ENCODE data around the gene AVPR1A.

The AVPR1A gene

DNA sequence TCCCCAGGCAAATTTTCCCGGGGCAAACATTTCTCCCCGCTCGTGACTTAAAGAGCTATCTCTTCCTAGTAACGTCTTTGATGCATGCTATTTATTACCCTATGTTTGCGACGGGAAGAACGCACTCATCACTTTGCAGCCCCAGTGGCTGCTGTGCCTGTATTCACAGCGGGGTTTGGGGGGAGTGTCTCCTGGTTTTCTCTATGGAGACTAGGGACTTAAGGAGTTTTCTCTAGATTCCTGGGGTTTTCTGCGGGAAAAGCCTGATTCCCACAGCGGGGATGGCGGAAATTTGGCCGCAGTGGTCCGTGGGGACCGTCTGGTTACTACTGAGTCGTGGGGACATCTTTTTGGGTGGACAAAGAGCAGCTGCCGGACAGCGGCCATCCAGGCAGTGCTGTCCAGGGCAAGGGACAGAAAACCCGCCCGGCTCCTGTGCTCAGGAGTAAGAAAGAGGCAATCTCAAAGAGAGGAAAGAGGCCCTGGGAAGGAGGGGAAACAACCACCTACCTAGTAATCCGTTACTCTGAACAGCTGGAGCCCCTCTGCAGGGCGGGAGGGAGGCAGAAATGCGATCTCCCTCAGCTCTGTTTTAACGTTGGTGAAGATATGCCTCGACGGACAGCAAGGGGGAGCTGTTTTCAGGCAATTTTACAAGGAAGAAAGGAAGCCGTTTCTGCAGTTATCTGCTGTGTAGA, 771 bp upstream of the AVPR1A start:
- Histone ChIP-seq H3K9me2 (ENCODE audit: low read depth, low read length) (no peaks in the 10 kb centered on the region), H3F3A (ENCODE audit: insufficient read depth, low read length) (no peaks in the 10 kb centered on the region), H2AFZ (ENCODE audit: low read length) (no peak overlapping the region), H3K4me3 (ENCODE audit: low read depth, low read length, poor library complexity, severe bottlenecking) (no peak overlapping the region), H3K27ac (ENCODE audit: low read depth, low read length, poor library complexity, severe bottlenecking) (no peak overlapping the region), H3K79me2 (ENCODE audit: insufficient read depth, low read length) (no peaks in the 10 kb centered on the region), H4K20me1 (ENCODE audit: insufficient read depth, low read length) (no peaks in the 10 kb centered on the region), H3K9me3 (ENCODE audit: low read length) (no peaks in the 10 kb centered on the region), H3K4me2 (ENCODE audit: low read length) (no peak overlapping the region), H3K27me3 (ENCODE audit: insufficient read depth, low read length) (no peaks in the 10 kb centered on the region), H3K36me3 (ENCODE audit: insufficient read depth, low read length) (no peaks in the 10 kb centered on the region), H3K9ac (ENCODE audit: low read length) (no peak overlapping the region), H3K4me1 (ENCODE audit: insufficient read depth, low read length, severe bottlenecking) (no peaks in the 10 kb centered on the region)
- TF ChIP-seq EZH2 (IDR thresholded peaks at IDR 0.05; ENCODE audit: borderline replicate concordance, low read length), result no peak
- TF ChIP-seq, protein P1, sequence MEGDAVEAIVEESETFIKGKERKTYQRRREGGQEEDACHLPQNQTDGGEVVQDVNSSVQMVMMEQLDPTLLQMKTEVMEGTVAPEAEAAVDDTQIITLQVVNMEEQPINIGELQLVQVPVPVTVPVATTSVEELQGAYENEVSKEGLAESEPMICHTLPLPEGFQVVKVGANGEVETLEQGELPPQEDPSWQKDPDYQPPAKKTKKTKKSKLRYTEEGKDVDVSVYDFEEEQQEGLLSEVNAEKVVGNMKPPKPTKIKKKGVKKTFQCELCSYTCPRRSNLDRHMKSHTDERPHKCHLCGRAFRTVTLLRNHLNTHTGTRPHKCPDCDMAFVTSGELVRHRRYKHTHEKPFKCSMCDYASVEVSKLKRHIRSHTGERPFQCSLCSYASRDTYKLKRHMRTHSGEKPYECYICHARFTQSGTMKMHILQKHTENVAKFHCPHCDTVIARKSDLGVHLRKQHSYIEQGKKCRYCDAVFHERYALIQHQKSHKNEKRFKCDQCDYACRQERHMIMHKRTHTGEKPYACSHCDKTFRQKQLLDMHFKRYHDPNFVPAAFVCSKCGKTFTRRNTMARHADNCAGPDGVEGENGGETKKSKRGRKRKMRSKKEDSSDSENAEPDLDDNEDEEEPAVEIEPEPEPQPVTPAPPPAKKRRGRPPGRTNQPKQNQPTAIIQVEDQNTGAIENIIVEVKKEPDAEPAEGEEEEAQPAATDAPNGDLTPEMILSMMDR (IDR thresholded peaks at IDR 0.05; ENCODE audit: low read length), result peak; percentile 77

DNA sequence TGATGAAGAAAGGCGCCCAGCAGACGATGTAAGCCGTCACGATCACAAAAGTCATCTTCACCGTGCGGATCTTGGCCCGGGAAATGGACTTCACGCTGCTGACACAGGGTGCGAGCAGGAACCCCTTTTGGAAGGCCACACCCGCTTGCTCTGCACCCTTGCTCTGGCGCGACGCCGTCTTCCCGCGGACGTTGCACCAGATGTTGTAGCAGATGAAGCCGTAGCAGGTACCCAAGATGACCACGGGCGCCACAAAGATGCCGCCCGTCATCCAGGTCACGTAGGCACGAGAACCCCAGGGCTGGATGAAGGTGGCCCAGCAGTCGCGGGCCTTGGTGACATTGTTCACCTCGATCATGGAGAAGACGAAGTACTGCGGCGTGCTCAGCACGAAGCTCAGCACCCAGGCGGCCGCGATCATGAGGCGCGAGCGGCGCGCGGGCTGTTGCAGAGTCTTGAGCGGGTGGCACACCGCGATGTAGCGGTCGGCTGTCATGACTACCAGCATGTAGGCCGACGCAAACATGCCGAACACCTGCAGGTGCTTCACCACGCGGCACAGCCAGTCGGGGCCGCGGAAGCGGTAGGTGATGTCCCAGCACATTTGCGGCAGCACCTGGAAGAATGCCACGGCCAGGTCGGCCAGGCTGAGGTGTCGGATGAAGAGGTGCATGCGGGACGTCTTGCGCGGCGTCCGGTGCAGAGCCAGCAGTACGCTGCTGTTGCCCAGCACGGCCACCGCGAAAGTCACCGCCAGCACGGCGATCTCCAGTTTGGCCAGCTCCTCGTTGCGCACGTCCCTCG, 890 bp downstream of the AVPR1A start:
- Histone ChIP-seq H2AFZ (ENCODE audit: low read length) (no peak overlapping the region), H3K36me3 (ENCODE audit: insufficient read depth, low read length) (no peaks in the 10 kb centered on the region), H3K9ac (ENCODE audit: low read length) (no peak overlapping the region), H3K27me3 (ENCODE audit: insufficient read depth, low read length) (no peaks in the 10 kb centered on the region), H3K4me1 (ENCODE audit: insufficient read depth, low read length, severe bottlenecking) (no peaks in the 10 kb centered on the region), H3K79me2 (ENCODE audit: insufficient read depth, low read length) (no peaks in the 10 kb centered on the region), H4K20me1 (ENCODE audit: insufficient read depth, low read length) (no peaks in the 10 kb centered on the region), H3K4me3 (ENCODE audit: low read depth, low read length, poor library complexity, severe bottlenecking) (no peak overlapping the region), H3K9me3 (ENCODE audit: low read length) (no peaks in the 10 kb centered on the region), H3K4me2 (ENCODE audit: low read length) (no peak overlapping the region), H3F3A (ENCODE audit: insufficient read depth, low read length) (no peaks in the 10 kb centered on the region), H3K9me2 (ENCODE audit: low read depth, low read length) (no peaks in the 10 kb centered on the region), H3K27ac (ENCODE audit: low read depth, low read length, poor library complexity, severe bottlenecking) (no peak overlapping the region)
- TF ChIP-seq, protein P1 (IDR thresholded peaks at IDR 0.05; ENCODE audit: low read length), result no peak
- TF ChIP-seq EZH2 (IDR thresholded peaks at IDR 0.05; ENCODE audit: borderline replicate concordance, low read length), result no peak

- Histone ChIP-seq H3K36me3 (ENCODE audit: insufficient read depth, low read length) (no peaks in the 10 kb centered on the region), H4K20me1 (ENCODE audit: insufficient read depth, low read length) (no peaks in the 10 kb centered on the region), H3K4me2 (ENCODE audit: low read length) (no peak overlapping the region), H3K4me1 (ENCODE audit: insufficient read depth, low read length, severe bottlenecking) (no peaks in the 10 kb centered on the region), H3K9ac (ENCODE audit: low read length) (no peak overlapping the region), H3K27ac (ENCODE audit: low read depth, low read length, poor library complexity, severe bottlenecking) (no peak overlapping the region), H3K27me3 (ENCODE audit: insufficient read depth, low read length) (no peaks in the 10 kb centered on the region), H3K9me2 (ENCODE audit: low read depth, low read length) (no peaks in the 10 kb centered on the region), H3K4me3 (ENCODE audit: low read depth, low read length, poor library complexity, severe bottlenecking) (no peak overlapping the region), H3K9me3 (ENCODE audit: low read length) (no peaks in the 10 kb centered on the region), H3F3A (ENCODE audit: insufficient read depth, low read length) (no peaks in the 10 kb centered on the region; the same call in 1 of the 2 replicates), H2AFZ (ENCODE audit: low read length) (no peak overlapping the region), H3K79me2 (ENCODE audit: insufficient read depth, low read length) (no peaks in the 10 kb centered on the region)
- no peak for TF ChIP-seq EZH2 (IDR thresholded peaks at IDR 0.05; ENCODE audit: borderline replicate concordance, low read length)
- TF ChIP-seq, protein P1 (IDR thresholded peaks at IDR 0.05; ENCODE audit: low read length), result no peak
These were observed 6.4 kb downstream of the AVPR1A start for GRCh38 chr12:63144556-63144955.

All from OCI-LY1 (cell line).